Gastrocnemius medialis (tissue), 4 donors: ENCODE results near the gene PDE10A. TPM values are rescaled to one million over a fixed set of nuclear protein-coding genes. Genes with fewer than 3 reads are reported as not detected.
"Not testable (repeated sequence)": the region's sequence is repeated elsewhere in the genome, so short reads cannot be mapped to it uniquely, and the experiment has no call there.

ENCODE experiments used
- ATAC-seq, 2 donors: fragments of 150-250 bp; one replicate each; pipeline ENCODE4 v1.9.1; 2016
- DNase-seq, 2 donors: peaks; one replicate each; pipeline ENCODE4 v3.0.0-alpha.2; 2019
- H3K27ac ChIP-seq, 4 donors: fragments of 200-600 bp; sonication (generic); 1 replicate in 1 of 4; 2 replicates in 3 of 4; pipeline ENCODE4 v1.5.1; 2016 to 2018; ENCODE audit warnings: mild to moderate bottlenecking in 2 of 4, moderate library complexity in 1 of 4
- H3K27me3 ChIP-seq, 3 donors: fragments of 200-600 bp; sonication (generic) in 2 of 3; 1 replicate in 1 of 3; 2 replicates in 2 of 3; pipeline versions ENCODE4 v1.5.1 to v1.6.0; 2016 to 2019; ENCODE audit warnings: mild to moderate bottlenecking in 1 of 3, moderate library complexity in 1 of 3
- H3K36me3 ChIP-seq, 2 donors: fragments of 200-600 bp; sonication (generic) in 1 of 2; one replicate each; pipeline ENCODE4 v1.5.1; 2017 to 2018
- H3K4me1 ChIP-seq, 2 donors: fragments of 200-600 bp; sonication (generic) in 1 of 2; one replicate each; pipeline ENCODE4 v1.5.1; 2016 to 2017; ENCODE audit warnings: mild to moderate bottlenecking in 2 of 2
- H3K4me3 ChIP-seq, 4 donors: fragments of 200-600 bp; sonication (generic) in 3 of 4; 1 replicate in 1 of 4; 2 replicates in 3 of 4; pipeline ENCODE4 v1.5.1; 2016 to 2019; ENCODE audit warnings: mild to moderate bottlenecking in 2 of 4
- H3K9me3 ChIP-seq, 3 donors: fragments of 200-600 bp; sonication (generic) in 2 of 3; 1 replicate in 1 of 3; 2 replicates in 2 of 3; pipeline ENCODE4 v1.5.1; 2016 to 2019
- POLR2A ChIP-seq, 2 donors: fragments of 450-650 bp; IDR thresholded peaks; one replicate each; pipeline ENCODE4 v1.6.1; 2017; ENCODE audit warnings: antibody characterized with exemption in 2 of 2, mild to moderate bottlenecking in 2 of 2, moderate library complexity in 2 of 2
- in situ Hi-C, 4 donors: fragments of 200-750 bp; cut with MboI; loops; one replicate each; pipeline versions ENCODE4 v1.15.0 to v1.8.0; 2017; ENCODE audit warnings: low sequenced_read_pairs in 4 of 4
- intact Hi-C: fragments of 100-400 bp; cut with DNase I; formaldehyde crosslinking; loops from one replicate; pipeline ENCODE4 v1.15.1; 2023; ENCODE audit warnings: low total_unique reads
- total RNA-seq, 4 donors: library from RNA; depleted of rRNA; stranded (reverse); fragments of >200 nt; gene quantifications; one replicate each; pipeline versions ENCODE4 v1.1.0 to v1.2.3, GENCODE V29; 2016
- TF ChIP-seq, protein P1 (sequence below), 5 experiments: fragments of 450-650 bp in 3 of 5; fragments of 200-600 bp in 2 of 5; sonication (generic) in 2 of 5; IDR thresholded peaks in 4 of 5; conservative IDR thresholded peaks in 1 of 5; 1 replicate in 4 of 5; 2 replicates in 1 of 5; pipeline ENCODE4 v1.5.1; 2016 to 2019; ENCODE audit warnings: antibody characterized with exemption in 5 of 5, mild to moderate bottlenecking in 3 of 5, moderate library complexity in 3 of 5

PDE10A gene
- total RNA-seq, 4 donors from 2014 or later, result 0.24 to 1.5 (median 1.2) TPM

GRCh38 chr6:165468340-165469235 lies 194.5 kb downstream of the PDE10A start:
- no peaks in the 10 kb centered on the region for H3K36me3 ChIP-seq
- no peak for DNase-seq
- ATAC-seq, result no peak
- no peaks in the 10 kb centered on the region for H3K9me3 ChIP-seq
- intact Hi-C loops, result no loop called here
- in situ Hi-C loops, result no loop called here
- TF ChIP-seq POLR2A (IDR thresholded peaks at IDR 0.05), result no peak
- TF ChIP-seq, protein P1, sequence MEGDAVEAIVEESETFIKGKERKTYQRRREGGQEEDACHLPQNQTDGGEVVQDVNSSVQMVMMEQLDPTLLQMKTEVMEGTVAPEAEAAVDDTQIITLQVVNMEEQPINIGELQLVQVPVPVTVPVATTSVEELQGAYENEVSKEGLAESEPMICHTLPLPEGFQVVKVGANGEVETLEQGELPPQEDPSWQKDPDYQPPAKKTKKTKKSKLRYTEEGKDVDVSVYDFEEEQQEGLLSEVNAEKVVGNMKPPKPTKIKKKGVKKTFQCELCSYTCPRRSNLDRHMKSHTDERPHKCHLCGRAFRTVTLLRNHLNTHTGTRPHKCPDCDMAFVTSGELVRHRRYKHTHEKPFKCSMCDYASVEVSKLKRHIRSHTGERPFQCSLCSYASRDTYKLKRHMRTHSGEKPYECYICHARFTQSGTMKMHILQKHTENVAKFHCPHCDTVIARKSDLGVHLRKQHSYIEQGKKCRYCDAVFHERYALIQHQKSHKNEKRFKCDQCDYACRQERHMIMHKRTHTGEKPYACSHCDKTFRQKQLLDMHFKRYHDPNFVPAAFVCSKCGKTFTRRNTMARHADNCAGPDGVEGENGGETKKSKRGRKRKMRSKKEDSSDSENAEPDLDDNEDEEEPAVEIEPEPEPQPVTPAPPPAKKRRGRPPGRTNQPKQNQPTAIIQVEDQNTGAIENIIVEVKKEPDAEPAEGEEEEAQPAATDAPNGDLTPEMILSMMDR (IDR thresholded peaks at IDR 0.05 in 4 of 5, conservative IDR thresholded peaks at IDR 0.05 in 1 of 5), result no peak
- no peak overlapping the region for H3K27ac ChIP-seq
- H3K4me3 ChIP-seq, result no peak overlapping the region
- no peaks in the 10 kb centered on the region for H3K4me1 ChIP-seq
- H3K27me3 ChIP-seq, result no peaks in the 10 kb centered on the region

- in situ Hi-C loops, H3K36me3 ChIP-seq, DNase-seq, ATAC-seq, H3K9me3 ChIP-seq, H3K27ac ChIP-seq, H3K4me3 ChIP-seq, H3K27me3 ChIP-seq, H3K4me1 ChIP-seq, intact Hi-C loops: not testable (repeated sequence)
Observed at GRCh38 chr6:165463499-165463898, 199.5 kb downstream of the PDE10A start.

- H3K9me3 ChIP-seq, H3K36me3 ChIP-seq, intact Hi-C loops, DNase-seq, H3K27me3 ChIP-seq, ATAC-seq, H3K27ac ChIP-seq, in situ Hi-C loops, H3K4me3 ChIP-seq, H3K4me1 ChIP-seq: not testable (repeated sequence)
Observed at GRCh38 chr6:165459605-165460301, 203.3 kb downstream of the PDE10A start.

- ATAC-seq (no peak), DNase-seq (no peak)
- H3K4me3 ChIP-seq, result no peak overlapping the region
- H3K27me3 ChIP-seq, result no peaks in the 10 kb centered on the region
- TF ChIP-seq, protein P1 (IDR thresholded peaks at IDR 0.05 in 4 of 5, conservative IDR thresholded peaks at IDR 0.05 in 1 of 5), result no peak
- TF ChIP-seq POLR2A (IDR thresholded peaks at IDR 0.05), result no peak
- in situ Hi-C loops, result no loop called here
- H3K27ac ChIP-seq, result no peak overlapping the region
- no peaks in the 10 kb centered on the region for H3K4me1 ChIP-seq
- intact Hi-C loops, result no loop called here
- no peaks in the 10 kb centered on the region for H3K36me3 ChIP-seq
- no peaks in the 10 kb centered on the region for H3K9me3 ChIP-seq
Observed at GRCh38 chr6:165458134-165458533, 204.9 kb downstream of the PDE10A start.

DNA sequence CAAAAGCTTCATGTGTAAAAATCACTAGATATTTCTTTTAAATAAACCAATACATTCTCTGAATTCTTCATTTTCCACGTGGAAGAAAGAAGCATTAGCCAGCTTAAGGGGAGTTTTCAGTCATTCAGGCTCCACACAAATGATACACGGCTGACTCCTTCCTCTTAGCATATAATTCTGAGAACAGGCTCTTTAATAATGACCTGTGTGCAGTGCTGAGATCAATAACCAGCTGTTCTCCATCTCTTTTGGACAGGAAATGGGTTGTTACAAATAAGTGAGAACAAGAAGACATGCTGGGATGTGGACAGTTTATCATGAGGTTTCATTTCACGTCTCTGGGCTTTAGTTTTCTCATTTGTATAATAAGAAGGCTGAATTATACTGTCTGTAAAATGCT lies 206.8 kb downstream of the PDE10A start:
- DNase-seq (no peak), ATAC-seq (no peak)
- intact Hi-C loops (no loop called here), in situ Hi-C loops (no loop called here)
- TF ChIP-seq POLR2A (IDR thresholded peaks at IDR 0.05), result no peak
- TF ChIP-seq, protein P1 (IDR thresholded peaks at IDR 0.05 in 4 of 5, conservative IDR thresholded peaks at IDR 0.05 in 1 of 5), result no peak
- Histone ChIP-seq H3K9me3 (no peaks in the 10 kb centered on the region), H3K27me3 (no peaks in the 10 kb centered on the region), H3K4me1 (no peaks in the 10 kb centered on the region), H3K4me3 (no peak overlapping the region), H3K36me3 (no peaks in the 10 kb centered on the region), H3K27ac (no peak overlapping the region)
